WI38 (cell line): ENCODE results near the gene PARN.
"Not testable (repeated sequence)": the region's sequence is repeated elsewhere in the genome, so short reads cannot be mapped to it uniquely, and the experiment has no call there.

Experiments
- H3K4me3 ChIP-seq: 2 replicates; pipeline ENCODE4 v1.5.1; 2011; ENCODE audit warnings: low read depth, mild to moderate bottlenecking, control low read depth, low read length
- TF ChIP-seq, protein P1 (sequence below): IDR thresholded peaks from 2 replicates; pipeline ENCODE4 v1.5.1; 2012; ENCODE audit warnings: low read depth, mild to moderate bottlenecking, control low read depth, low read length

PARN gene

DNA sequence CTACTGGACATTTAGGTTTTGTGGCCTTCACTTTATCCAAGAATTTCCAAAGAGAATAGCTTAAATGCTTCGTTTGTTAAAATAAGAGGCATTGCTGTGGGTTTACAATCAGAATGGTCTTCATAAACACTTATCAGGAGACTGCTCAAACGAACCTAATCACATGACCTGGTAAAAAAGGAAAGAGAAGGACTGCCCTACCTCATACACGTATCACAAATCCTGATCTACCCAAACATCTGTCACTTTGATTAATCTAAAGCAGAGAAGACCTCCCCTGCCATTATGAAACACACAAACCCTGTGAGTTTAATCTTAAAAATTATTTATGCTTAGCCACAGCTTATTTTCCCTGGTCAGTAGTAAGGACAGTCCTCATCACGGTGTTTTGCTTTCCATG is 76.6 kb downstream of the PARN start:
- TF ChIP-seq, protein P1, sequence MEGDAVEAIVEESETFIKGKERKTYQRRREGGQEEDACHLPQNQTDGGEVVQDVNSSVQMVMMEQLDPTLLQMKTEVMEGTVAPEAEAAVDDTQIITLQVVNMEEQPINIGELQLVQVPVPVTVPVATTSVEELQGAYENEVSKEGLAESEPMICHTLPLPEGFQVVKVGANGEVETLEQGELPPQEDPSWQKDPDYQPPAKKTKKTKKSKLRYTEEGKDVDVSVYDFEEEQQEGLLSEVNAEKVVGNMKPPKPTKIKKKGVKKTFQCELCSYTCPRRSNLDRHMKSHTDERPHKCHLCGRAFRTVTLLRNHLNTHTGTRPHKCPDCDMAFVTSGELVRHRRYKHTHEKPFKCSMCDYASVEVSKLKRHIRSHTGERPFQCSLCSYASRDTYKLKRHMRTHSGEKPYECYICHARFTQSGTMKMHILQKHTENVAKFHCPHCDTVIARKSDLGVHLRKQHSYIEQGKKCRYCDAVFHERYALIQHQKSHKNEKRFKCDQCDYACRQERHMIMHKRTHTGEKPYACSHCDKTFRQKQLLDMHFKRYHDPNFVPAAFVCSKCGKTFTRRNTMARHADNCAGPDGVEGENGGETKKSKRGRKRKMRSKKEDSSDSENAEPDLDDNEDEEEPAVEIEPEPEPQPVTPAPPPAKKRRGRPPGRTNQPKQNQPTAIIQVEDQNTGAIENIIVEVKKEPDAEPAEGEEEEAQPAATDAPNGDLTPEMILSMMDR, result no peak
- no peak overlapping the region for H3K4me3 ChIP-seq

DNA sequence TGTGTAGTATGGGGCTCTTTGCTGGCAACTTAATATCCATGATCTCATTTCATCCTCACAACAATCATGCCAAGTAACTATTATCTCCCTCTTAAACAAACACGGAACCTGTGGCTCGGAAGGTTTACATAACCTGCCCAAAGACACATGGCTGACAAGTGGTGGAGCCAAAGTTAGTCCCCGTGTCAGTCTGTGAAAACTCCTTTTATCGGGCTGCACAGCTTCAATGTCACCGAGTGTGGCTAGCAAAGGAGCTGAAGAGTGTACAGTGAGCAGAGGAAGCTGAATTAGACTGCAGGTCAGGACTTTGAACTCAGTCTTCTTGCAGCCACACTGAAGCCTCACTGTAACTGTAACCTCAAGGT is 80.3 kb downstream of the PARN start:
- TF ChIP-seq, protein P1, result no peak
- H3K4me3 ChIP-seq, result no peak overlapping the region

DNA sequence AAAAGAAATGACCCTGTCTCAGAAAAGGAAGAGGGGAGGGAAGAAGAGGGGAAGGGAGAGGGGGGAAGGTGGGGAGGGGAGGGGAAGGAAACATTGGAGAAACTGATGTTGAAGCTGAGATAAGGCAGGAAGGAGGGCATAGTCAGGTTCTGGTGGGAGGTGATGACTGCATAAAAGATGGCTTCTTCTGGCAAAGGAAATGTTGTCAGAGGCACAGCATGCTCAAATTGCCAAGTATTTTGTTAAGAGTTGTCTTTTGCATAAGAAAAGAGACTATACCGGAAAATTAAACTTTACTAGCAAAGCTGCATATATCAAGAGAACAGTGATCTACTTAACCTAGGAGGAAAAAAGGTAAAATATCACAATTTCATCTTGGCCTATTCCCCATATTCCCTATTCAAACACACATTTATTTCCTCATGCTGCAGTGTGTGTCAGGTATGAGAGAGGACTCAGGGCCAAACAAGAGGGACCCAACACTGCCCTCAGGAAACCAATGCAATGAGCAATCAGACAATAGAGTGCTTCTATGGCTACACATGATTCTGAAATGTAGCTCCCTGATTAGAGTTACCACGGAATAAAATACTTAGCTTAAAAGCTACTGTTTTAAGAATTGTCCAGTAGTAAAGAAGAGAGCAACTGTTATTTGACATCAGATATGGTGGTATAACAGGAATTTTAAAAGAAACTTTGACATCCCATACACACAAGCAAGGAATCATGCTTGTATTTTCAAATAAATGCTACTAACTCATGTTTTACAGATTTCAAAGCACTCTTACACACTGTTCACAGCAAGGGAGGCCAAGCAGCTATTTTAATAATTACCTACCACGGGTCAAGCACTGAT is 80.9 kb downstream of the PARN start:
- no peak overlapping the region for H3K4me3 ChIP-seq
- TF ChIP-seq, protein P1, result no peak

DNA sequence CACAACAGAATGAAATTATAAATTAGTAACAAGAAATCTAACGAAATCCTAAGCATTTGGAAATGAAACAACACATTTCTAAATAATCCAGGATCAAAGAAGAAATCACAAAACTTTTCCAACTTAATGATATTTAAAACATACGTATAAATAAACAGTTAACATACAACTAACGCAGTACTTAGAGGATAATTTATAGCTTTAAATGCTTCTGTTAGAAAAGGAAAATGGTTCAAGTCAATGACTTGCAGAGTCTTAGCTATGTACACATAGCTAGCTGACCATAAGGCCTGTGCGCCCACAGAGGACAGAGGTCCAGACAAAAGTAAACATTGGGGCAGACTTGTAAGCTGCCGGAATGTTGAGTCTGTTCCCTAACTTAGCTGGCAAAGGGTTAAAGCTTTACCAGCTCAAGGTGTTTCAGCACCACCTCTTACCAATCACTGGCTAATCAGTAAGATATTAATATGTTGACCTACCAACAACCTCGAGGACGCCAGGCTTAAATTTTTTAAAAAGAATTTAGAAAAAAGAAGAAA is 84.6 kb downstream of the PARN start:
- H3K4me3 ChIP-seq, result no peak overlapping the region

DNA sequence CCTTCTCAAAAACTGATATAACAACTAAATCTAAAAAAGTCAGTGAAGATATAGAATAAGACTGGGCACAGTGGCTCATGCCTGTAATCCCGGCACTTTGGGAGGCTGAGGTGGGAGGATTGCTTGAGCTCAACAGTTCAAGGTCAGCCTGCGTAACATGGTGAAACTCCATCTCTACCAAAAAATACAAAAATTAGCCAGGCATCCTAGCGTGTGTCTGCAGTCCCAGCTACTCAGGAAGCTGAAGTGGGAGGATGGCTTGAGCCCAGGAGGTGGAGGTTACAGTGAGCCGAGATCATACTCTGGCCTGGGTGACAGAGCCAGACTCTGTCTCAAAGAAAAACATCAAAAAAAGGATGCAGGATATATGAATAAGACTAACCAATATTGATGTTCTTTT is 85.2 kb downstream of the PARN start:
- not testable (repeated sequence) for H3K4me3 ChIP-seq

More for the DNA sequence above, 84.6 kb downstream of the PARN start:
- TF ChIP-seq, protein P1, result no peak

DNA sequence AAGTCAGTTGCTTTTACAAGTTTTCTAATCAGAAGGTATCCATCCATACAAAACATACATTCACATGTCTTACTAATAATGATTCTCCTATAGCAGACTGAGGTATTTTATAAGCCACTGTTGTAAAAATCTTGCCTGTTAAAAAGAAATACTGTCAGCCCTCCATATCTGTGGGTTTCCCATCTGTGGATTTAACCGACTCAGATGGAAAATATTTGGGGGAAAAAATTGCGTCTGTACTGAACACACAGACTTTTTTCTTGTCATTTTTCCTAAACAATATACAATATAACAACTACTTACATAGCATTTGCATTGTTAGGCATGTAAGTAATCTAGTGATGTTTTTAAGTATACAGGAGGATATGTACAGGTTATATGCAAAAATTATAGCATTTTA is 90.4 kb downstream of the PARN start:
- TF ChIP-seq, protein P1, result no peak
- no peak overlapping the region for H3K4me3 ChIP-seq

DNA sequence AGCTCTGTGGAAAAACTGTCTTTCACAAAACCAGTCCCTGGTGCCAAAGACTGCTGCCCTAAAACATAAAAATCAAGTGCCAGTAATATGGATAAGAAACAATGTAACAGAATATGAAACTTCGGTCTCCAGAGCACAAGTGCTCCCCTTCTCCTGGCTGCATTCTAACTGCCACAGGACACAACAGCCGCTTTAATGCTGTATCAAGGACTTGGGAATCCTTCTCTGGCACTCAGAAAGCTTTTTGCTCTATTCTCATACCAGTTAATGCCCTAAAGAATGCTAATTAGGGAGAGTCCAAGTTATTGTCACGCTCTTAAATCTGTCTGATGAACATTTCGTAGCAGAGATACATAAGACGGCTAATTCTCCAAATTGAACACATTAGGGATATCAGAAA is 90.9 kb downstream of the PARN start:
- no peak overlapping the region for H3K4me3 ChIP-seq
- TF ChIP-seq, protein P1, result no peak
